RWPE2 (cell line): ENCODE results near the gene KBTBD6.

Experiments used
- ATAC-seq: fragments of 200-7000 bp; cut with Tn5 transposase; 3 replicates; pipeline ENCODE4 v1.9.1; 2021; ENCODE audit warnings: low read depth
- DNase-seq: peaks from one replicate; pipeline ENCODE4 v3.0.0-alpha.2; 2020; ENCODE audit warnings: low spot score
- H3K27ac ChIP-seq: fragments of 450-650 bp; 2 replicates; pipeline ENCODE4 v1.5.1; 2017; ENCODE audit warnings: mild to moderate bottlenecking; ENCODE audit not compliant: poor library complexity, severe bottlenecking
- H3K27me3 ChIP-seq: fragments of 250-450 bp; sonication (Bioruptor Pico); 2 replicates; pipeline ENCODE4 v1.5.1; 2021; ENCODE audit warnings: mild to moderate bottlenecking, moderate library complexity; ENCODE audit not compliant: insufficient read depth, poor library complexity, severe bottlenecking
- H3K36me3 ChIP-seq: fragments of 250-450 bp; sonication (Bioruptor Pico); 2 replicates; pipeline ENCODE4 v1.5.1; 2020; ENCODE audit warnings: low read depth, mild to moderate bottlenecking, moderate library complexity
- H3K4me1 ChIP-seq: fragments of 250-450 bp; sonication (Bioruptor Pico); 2 replicates; pipeline ENCODE4 v1.5.1; 2021; ENCODE audit warnings: mild to moderate bottlenecking, moderate library complexity; ENCODE audit not compliant: insufficient read depth, poor library complexity, severe bottlenecking
- H3K4me3 ChIP-seq: fragments of 250-450 bp; sonication (Bioruptor Pico); 2 replicates; pipeline ENCODE4 v1.5.1; 2021; ENCODE audit warnings: mild to moderate bottlenecking, moderate library complexity; ENCODE audit not compliant: severe bottlenecking
- H3K9me3 ChIP-seq: fragments of 250-450 bp; sonication (Bioruptor Pico); 2 replicates; pipeline ENCODE4 v1.5.1; 2021; ENCODE audit warnings: mild to moderate bottlenecking, moderate library complexity; ENCODE audit not compliant: severe bottlenecking
- TF ChIP-seq, protein P1 (sequence below): fragments of 450-650 bp; IDR thresholded peaks from one replicate; pipeline ENCODE4 v1.5.1; 2017; ENCODE audit warnings: mild to moderate bottlenecking, moderate library complexity; ENCODE audit not compliant: poor library complexity, severe bottlenecking

KBTBD6 gene, protein sequence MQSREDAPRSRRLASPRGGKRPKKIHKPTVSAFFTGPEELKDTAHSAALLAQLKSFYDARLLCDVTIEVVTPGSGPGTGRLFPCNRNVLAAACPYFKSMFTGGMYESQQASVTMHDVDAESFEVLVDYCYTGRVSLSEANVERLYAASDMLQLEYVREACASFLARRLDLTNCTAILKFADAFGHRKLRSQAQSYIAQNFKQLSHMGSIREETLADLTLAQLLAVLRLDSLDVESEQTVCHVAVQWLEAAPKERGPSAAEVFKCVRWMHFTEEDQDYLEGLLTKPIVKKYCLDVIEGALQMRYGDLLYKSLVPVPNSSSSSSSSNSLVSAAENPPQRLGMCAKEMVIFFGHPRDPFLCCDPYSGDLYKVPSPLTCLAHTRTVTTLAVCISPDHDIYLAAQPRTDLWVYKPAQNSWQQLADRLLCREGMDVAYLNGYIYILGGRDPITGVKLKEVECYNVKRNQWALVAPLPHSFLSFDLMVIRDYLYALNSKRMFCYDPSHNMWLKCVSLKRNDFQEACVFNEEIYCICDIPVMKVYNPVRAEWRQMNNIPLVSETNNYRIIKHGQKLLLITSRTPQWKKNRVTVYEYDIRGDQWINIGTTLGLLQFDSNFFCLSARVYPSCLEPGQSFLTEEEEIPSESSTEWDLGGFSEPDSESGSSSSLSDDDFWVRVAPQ

DNA sequence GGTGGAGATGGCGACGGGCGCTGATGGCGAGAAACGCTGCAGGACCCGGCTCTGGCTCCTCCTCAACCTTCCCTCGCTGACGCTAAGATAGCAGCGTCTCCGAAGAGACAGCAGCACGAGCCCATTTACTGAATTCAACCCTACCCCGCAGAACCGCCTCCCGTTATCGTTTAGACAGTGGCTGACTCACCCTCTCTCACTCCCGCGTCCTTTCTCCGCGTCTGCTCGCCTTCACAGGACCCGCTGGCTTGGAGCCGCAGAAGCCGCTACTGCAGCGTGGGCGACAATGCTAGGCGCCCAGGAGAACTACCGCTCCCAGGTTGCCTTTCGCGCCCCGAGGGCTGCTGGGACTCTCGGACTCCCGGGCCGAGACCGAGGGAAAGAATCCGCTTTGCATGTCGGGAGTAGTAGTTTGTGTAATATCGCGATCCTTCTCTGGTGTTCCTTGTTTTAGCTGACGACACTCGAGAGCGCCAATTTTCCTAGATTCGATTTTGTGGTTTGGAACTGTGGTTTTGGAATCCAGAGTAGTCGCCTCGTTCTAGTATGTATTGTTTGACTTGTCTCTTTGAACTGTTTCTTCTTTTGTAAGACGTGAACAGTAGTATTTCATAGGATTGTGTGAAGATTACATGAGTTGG lies at the start of gene KBTBD6:
Gene KBTBD6, minus strand, starts transcription at position 291 of the 641 bp plus-strand sequence. CDS start 291 bp downstream, outside the sequence.
- TF ChIP-seq, protein P1, sequence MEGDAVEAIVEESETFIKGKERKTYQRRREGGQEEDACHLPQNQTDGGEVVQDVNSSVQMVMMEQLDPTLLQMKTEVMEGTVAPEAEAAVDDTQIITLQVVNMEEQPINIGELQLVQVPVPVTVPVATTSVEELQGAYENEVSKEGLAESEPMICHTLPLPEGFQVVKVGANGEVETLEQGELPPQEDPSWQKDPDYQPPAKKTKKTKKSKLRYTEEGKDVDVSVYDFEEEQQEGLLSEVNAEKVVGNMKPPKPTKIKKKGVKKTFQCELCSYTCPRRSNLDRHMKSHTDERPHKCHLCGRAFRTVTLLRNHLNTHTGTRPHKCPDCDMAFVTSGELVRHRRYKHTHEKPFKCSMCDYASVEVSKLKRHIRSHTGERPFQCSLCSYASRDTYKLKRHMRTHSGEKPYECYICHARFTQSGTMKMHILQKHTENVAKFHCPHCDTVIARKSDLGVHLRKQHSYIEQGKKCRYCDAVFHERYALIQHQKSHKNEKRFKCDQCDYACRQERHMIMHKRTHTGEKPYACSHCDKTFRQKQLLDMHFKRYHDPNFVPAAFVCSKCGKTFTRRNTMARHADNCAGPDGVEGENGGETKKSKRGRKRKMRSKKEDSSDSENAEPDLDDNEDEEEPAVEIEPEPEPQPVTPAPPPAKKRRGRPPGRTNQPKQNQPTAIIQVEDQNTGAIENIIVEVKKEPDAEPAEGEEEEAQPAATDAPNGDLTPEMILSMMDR, result no peak
- Histone ChIP-seq H3K4me3 (peak within 1 kb of the TSS; percentile 50), H3K27ac (peak within 1 kb of the TSS; percentile 55), H3K9me3 (no peaks in the 10 kb centered on the region), H3K36me3 (peaks cover 12% of the 10 kb centered on the region; the same call in 1 of the 2 replicates), H3K27me3 (no peaks in the 10 kb centered on the region), H3K4me1 (peaks cover 40% of the 10 kb centered on the region)
- DNase-seq, result peak; percentile 96
- ATAC-seq, result peak; percentile 91

DNA sequence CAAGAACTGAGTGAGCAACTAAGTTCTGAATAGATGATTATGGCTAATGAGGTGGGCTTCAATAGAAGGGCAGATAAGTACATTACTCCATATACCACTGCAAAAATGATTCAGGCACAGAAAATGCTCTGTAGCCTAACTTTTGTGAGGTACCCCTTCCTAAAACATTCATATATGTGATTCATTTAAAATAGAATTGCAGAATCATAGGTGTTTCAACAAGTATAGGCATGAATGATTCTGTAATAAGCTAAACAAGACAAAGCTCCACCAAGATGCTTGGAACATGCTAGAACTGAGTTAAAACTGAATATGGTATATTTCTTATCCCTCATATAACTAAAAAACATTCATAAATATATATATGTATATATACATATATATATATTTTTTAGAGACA lies 49.6 kb upstream of the KBTBD6 start:
- TF ChIP-seq, protein P1, result no peak
- Histone ChIP-seq H3K27me3 (no peaks in the 10 kb centered on the region), H3K27ac (peak overlapping the region; percentile 28), H3K36me3 (no peaks in the 10 kb centered on the region), H3K9me3 (no peaks in the 10 kb centered on the region), H3K4me1 (peaks cover 14% of the 10 kb centered on the region), H3K4me3 (no peak overlapping the region)
- no peak for DNase-seq
- peak; percentile 75 for ATAC-seq

DNA sequence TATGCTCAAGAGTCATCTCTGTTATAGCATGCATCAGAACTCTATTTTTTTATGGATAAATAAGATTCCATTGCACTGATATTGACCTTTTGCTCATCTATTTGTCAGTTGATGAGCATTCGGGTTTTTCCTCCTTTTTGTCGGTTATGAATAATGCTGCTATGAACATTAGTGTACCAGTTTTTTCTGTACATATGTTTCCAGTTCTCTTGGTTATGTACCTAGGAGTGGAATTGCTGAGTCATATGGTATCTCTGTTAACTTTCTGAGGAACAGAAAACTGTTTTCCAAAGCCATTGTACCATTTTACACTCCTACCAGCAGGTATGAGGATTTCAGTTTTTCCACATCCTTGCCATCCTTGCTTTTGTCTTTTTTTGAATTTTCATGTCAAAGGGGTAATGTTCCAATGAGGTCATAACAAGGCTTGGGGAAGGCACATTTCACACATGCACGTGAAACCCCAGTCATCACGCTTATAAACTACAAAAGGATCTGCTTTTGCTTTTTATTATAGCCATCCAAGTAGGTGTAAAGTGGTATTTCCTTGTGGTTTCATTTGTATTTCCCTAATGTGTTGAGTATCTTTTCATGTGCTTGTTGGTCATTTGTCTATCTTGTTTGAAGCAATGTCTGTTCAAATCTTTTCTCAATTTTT lies 47.1 kb upstream of the KBTBD6 start:
- no peak overlapping the region for H3K27ac ChIP-seq
- peaks cover 14% of the 10 kb centered on the region for H3K4me1 ChIP-seq
- no peaks in the 10 kb centered on the region for H3K36me3 ChIP-seq
- no peak for DNase-seq
- no peak for ATAC-seq
- no peak overlapping the region for H3K4me3 ChIP-seq
- TF ChIP-seq, protein P1, result no peak
- no peaks in the 10 kb centered on the region for H3K27me3 ChIP-seq
- no peaks in the 10 kb centered on the region for H3K9me3 ChIP-seq

GRCh38 chr13:41178040-41178439 lies 45.4 kb upstream of the KBTBD6 start:
- H3K4me3 ChIP-seq, result no peak overlapping the region
- peaks cover 14% of the 10 kb centered on the region for H3K4me1 ChIP-seq
- TF ChIP-seq, protein P1, result no peak
- DNase-seq, result no peak
- H3K27ac ChIP-seq, result no peak overlapping the region
- no peaks in the 10 kb centered on the region for H3K36me3 ChIP-seq
- H3K9me3 ChIP-seq, result no peaks in the 10 kb centered on the region
- H3K27me3 ChIP-seq, result no peaks in the 10 kb centered on the region
- no peak for ATAC-seq
